ENCODE results near the gene ADGRG3.

Gene ADGRG3

GRCh38 chr16:57646388-57647039 lies 21.6 kb upstream of the ADGRG3 start:
- no peak for DNase-seq

- DNase-seq = no peak
These were observed 20.8 kb upstream of the ADGRG3 start for GRCh38 chr16:57647136-57647875.

DNA sequence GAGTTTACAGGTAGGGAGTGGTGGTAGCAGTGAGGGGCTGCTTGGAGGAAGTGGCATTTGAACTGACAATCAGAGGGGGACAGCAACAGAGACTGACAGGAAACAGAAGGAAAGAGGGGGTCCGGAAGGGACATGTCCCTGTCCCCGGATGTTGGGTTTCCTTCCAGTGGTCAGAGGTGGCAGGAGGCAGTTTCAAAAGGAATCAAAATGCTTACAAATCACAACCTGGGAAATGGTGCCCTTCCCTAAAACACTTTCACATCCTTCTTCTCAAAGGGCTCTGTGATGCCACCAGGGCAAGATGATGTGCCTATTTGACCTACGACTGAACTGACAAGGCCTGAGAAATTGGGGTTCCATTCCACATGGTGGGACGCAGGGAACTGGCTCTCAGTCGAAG lies 20.0 kb upstream of the ADGRG3 start:
- no peak for DNase-seq

GRCh38 chr16:57648581-57649442 lies 19.3 kb upstream of the ADGRG3 start:
- DNase-seq = peak; percentile 69

GRCh38 chr16:57649443-57649751 lies 18.7 kb upstream of the ADGRG3 start:
- DNase-seq = no peak

DNA sequence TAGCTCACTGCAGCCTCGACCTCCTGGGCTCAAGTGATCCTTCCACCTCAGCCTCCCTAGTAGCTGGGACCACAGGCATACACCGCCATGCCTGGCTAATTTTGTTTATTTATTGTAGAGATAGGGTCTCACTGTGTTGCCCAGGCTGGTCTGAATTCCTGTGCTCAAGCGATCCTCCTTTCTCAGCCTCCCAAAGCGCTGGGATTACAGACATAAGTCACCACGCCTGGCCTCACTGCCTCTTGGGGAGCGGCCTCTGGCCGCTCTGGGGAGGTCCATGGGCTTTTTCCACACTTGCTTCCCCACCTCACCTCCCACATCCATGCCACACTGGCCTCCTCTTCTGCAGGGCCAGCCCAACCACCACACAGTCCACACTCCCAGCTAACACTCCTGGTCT lies 18.3 kb upstream of the ADGRG3 start:
- DNase-seq = no peak

DNA sequence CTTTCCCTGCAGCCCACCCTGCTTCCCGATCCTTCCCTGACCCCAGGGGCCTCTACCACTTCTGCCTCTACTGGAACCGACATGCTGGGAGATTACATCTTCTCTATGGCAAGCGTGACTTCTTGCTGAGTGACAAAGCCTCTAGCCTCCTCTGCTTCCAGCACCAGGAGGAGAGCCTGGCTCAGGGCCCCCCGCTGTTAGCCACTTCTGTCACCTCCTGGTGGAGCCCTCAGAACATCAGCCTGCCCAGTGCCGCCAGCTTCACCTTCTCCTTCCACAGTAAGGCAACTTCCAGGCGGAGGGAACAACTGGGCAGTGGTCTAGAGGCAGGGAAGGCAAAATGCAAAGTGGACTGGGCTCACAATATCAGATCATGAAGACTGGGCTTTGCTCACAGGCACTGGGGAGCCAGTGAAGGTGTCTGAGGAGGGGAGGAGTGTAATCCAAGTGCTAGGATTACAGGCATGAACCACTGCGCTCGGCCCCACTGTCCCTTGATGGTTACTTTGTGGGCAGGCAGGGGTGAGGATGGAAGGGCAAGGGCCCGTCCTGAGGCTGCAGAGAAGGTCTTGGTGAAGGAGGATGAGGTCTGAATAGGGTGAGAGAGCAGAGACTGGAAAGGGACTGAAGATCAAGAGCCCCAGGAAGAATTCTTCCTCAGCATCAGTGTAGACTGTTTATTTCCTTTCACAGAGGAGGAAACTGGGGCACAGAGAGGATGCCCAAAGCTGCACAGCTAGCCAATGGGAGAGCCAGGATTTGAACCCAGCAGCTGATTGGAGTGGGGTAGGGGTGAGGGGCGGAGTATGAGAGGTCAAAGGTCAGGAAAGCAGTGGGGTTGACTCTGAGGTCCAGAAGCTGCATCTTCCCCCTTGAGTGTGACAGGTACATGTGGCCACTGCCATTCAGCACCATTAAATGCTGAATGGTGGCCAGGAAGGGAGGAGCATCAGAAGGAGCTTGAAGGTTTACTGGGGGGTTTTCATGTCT lies 16.5 kb upstream of the ADGRG3 start:
- no peak for DNase-seq

- DNase-seq = no peak
These were observed 15.2 kb upstream of the ADGRG3 start for GRCh38 chr16:57652695-57653471.

DNA sequence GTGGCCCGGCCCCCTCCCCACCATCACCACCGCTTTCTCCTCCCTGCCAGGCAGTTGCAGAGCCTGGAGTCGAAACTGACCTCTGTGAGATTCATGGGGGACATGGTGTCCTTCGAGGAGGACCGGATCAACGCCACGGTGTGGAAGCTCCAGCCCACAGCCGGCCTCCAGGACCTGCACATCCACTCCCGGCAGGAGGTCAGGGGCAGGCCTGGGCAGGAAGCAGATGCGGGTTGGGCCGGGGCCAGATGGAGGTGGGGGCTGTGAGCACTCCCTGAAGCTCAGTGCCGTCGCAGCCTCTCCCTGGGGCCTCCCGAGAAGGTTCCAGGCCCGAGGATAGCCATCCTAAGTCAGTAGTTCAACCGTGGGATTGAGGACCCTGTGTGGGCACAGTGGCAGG lies 14.2 kb upstream of the ADGRG3 start:
- peak; percentile 36 for DNase-seq

DNA sequence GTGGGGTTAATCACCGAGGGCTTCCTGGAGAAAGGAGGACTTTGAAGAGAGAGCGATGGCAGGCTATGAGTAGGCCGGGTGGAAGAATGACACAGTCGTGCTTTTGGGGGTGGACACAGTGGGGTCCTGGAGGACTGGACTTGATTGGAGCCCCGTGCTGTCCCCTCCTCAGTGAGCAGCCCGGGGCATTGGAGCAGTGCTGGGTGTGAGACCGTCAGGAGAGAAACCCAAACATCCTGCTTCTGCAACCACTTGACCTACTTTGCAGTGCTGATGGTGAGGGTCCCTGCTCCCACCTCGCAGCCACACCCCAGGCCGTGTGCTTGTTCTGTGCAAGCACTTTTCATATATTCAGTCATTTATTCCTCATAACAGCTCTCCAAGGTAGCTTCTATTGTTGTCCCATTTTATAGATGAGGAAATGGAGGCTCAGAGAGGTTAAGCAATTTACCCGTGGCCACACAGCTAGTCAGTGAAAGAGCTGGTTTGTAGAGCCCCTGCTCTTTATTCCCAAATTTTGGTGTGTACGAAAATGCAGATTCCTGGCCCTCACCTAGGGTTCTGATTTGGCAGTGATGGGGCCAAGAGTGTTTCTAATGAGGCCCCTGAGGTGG lies 11.7 kb upstream of the ADGRG3 start:
- DNase-seq = no peak

DNA sequence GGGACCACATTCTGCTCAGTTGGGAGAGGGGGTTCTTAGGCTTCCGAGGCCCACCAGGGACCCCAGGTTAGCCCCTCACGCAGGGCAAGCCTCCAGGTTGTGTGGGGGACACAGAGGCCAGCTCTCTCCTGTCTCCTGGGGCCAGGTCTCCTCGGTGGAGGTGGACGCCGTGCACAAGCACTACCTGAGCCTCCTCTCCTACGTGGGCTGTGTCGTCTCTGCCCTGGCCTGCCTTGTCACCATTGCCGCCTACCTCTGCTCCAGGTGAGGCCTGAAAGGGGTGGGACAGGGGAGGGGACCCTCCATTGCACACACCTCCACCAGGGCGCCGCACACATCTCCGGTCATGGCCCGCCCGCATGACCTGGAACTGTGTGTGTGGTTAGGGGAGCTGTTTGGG lies 10.9 kb upstream of the ADGRG3 start:
- DNase-seq = no peak

DNA sequence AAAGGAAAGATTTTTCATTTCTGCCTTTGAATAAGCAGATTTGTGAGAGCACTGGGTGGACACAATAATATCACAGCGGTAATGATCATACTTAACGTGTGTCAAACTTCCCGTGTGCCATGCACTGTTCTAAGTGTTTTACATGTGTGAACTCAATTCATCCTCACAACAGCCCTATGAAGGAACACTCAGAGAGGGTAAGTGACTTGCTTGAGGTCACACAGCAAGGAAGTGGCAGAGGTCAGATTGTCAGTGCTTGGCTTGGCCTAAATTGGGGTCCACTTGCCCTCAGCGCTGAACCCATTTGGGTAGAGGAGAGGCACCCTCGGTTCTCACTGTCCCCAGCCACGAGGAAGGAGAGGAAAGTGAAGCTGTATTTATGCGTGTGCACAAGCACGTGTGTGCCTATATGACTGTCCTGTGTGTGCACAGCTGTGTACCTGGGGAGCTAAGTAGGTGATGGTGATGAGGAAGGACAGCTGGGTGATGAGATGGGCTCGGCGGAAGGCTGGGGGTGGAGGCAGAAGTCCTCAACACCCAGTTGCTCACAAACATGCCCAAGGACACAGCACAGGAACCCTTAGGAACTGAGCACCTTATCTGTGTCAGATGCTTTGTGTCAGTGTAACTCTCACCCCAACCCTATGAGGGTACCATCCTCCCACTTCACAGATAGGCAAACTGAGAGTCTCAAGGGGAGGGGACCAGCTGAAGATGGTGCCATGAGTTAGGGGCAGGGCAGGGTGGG lies 9.8 kb upstream of the ADGRG3 start:
- DNase-seq = no peak

DNA sequence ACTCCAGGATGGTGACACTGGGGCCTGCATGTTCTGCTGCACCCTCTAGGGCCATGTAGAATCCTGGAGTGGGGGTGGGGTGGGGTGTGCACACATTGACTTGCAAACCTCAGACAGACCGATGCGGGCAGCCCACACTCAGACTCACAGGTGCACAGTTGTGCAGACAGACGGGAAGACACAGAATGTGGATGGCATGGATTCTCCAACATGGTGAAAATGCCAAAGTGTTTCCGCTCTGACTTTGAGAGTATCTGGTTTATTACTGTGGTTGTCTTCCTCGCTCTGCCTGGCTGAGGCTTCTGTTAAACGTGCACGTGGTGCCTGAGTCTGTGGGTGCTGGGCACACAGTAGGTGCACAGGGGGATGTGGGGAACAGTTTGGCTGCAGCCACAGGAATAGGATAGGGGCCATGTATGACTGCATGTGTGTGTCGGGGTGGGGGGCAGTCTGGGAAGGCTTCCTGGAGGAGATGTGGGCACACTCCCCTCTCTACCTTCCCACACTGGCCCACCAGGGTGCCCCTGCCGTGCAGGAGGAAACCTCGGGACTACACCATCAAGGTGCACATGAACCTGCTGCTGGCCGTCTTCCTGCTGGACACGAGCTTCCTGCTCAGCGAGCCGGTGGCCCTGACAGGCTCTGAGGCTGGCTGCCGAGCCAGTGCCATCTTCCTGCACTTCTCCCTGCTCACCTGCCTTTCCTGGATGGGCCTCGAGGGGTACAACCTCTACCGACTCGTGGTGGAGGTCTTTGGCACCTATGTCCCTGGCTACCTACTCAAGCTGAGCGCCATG lies 9.0 kb upstream of the ADGRG3 start:
- no peak for DNase-seq

- no peak for DNase-seq
These were observed 7.2 kb upstream of the ADGRG3 start for GRCh38 chr16:57660715-57661463.

DNA sequence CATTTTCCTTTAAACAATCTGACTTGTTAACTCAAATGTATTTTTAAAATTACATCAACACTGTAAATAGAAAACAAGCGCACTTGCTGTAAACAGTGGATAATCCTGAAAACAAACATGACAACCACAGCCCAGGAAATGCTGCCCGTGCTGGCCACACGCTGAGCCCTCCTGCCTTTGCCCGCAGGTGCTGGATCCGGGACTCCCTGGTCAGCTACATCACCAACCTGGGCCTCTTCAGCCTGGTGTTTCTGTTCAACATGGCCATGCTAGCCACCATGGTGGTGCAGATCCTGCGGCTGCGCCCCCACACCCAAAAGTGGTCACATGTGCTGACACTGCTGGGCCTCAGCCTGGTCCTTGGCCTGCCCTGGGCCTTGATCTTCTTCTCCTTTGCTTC lies 6.6 kb upstream of the ADGRG3 start:
- no peak for DNase-seq

- DNase-seq = no peak
These were observed 5.9 kb upstream of the ADGRG3 start for GRCh38 chr16:57661936-57662906.

GRCh38 chr16:57663436-57663835 lies 4.7 kb upstream of the ADGRG3 start:
- no peak for DNase-seq

Data from NCI-H69 (cell line).